Measurements from ENCODE around the gene PSKH1. TPM values are rescaled to one million over a fixed set of nuclear protein-coding genes. Genes with fewer than 3 reads are reported as not detected.

Gene PSKH1
- total RNA-seq, 4 donors from 2014 or later: 16.4 to 26.9 (median 24.5) TPM

DNA sequence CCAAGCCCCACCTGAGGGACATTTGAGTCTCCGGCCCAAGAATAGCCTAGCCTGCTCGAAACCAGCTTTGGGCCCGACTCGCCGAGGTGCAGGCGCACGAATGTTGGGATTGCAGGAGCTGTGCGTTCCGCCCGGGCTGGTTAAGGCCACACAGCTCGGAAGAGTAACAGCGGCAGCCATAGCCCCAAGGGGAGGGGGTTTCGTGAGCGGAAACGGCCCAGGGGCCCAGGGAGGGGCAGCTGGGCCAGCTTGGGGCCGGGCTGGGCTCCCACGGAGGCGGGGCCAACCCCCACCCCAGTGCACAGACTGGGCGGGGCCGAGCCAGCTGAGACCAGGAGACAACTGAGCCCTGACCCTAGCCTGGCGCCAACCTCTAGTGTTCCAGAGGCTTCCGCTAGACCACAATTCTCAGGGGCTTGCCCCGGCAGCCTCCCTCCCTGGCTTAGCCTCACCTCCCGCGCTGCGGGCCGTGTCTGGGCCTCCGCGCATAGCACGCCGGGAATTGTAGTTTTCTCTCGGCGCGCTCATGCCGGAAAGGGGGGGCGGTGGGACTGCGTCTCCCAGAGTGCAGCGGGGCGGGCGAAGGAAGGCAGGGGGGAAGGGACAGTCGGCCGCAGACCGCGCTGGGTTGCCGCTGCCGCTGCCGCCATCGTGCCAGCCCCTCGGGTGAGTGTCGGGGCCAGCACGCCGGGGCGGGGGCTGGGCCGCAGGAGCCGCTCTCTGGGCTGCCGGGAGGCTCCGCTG is 46.6 kb upstream of the PSKH1 start, which contains the start of gene NUTF2:
Gene NUTF2, plus strand, starts transcription at position 614 of the 744 bp plus-strand sequence. CDS start 18,198 bp downstream, outside the sequence.
- peak in 1 of 2 donors; percentile 35 for TF ChIP-seq POLR2A (IDR thresholded peaks at IDR 0.05)
- TF ChIP-seq POLR2AphosphoS5 (IDR thresholded peaks at IDR 0.05): peak in 2 of 3 donors; percentile 83 to 84
- no peak for TF ChIP-seq EP300 (IDR thresholded peaks at IDR 0.05)

GRCh38 chr16:67847064-67847861 is 45.8 kb upstream of the PSKH1 start, which contains the start of gene CENPT:
CENPT (minus strand) TSS chr16:67847693; CDS start chr16:67833859, 13,834 bp downstream.
- H3K4me1 ChIP-seq: peaks cover 57% of the 10 kb centered on the region
- H3K27me3 ChIP-seq: no peaks in the 10 kb centered on the region
- 0% methylated on average over 8 of the region's 62 CpGs for whole genome bisulfite sequencing
- H3K36me3 ChIP-seq: no peaks in the 10 kb centered on the region
- peak within 1 kb of the TSS; percentile 83 for H3K4me3 ChIP-seq
- TF ChIP-seq EP300 (IDR thresholded peaks at IDR 0.05) (no peak), POLR2AphosphoS5 (IDR thresholded peaks at IDR 0.05) (no peak), POLR2A (IDR thresholded peaks at IDR 0.05) (no peak), CTCF (IDR thresholded peaks at IDR 0.05) (no peak)
- DNase-seq (ENCODE audit: low spot score in 2 of 2): peak in 1 of 2 donors; percentile 81
- H3K9me3 ChIP-seq: no peaks in the 10 kb centered on the region
- H3K27ac ChIP-seq: peak within 1 kb of the TSS; percentile 95

More for the DNA sequence above, 46.6 kb upstream of the PSKH1 start, which contains the start of gene NUTF2:
- H3K4me1 ChIP-seq: peaks cover 58% of the 10 kb centered on the region
- H3K4me3 ChIP-seq: peak within 1 kb of the TSS; percentile 83
- peak within 1 kb of the TSS; percentile 95 for H3K27ac ChIP-seq
- no peaks in the 10 kb centered on the region for H3K27me3 ChIP-seq
- H3K9me3 ChIP-seq: no peaks in the 10 kb centered on the region
- peak; percentile 97 for DNase-seq (ENCODE audit: low spot score in 2 of 2)
- H3K36me3 ChIP-seq: no peaks in the 10 kb centered on the region
- 0% methylated on average over 23 of the region's 57 CpGs for WGBS

DNA sequence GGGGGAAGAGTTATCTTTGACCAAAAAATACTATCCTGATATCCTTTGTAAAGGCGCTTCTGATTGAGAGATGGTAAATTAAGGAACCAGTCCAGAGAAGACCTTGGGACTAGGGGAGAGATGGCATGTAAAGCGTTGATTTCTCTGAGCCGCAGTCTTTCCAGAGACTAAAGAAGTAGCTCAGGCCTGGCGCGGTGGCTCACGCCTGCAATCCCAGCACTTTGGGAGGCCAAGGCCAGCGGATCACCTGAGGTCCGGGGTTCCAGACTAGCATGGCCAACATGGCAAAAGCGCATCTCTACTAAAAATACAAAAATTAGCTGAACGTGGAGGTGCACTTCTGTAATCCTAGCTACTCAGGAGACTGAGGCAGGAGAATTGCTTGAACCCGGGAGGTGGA is 44.9 kb upstream of the PSKH1 start:
- H3K27me3 ChIP-seq: no peaks in the 10 kb centered on the region
- H3K36me3 ChIP-seq: no peaks in the 10 kb centered on the region
- peaks cover 48% of the 10 kb centered on the region for H3K4me1 ChIP-seq
- no peak for TF ChIP-seq POLR2A (IDR thresholded peaks at IDR 0.05)
- no peak for TF ChIP-seq POLR2AphosphoS5 (IDR thresholded peaks at IDR 0.05)
- TF ChIP-seq EP300 (IDR thresholded peaks at IDR 0.05): no peak
- TF ChIP-seq CTCF (IDR thresholded peaks at IDR 0.05): no peak
- no peak for DNase-seq (ENCODE audit: low spot score in 2 of 2)
- H3K9me3 ChIP-seq: no peaks in the 10 kb centered on the region
- peak overlapping the region; percentile 95 for H3K27ac ChIP-seq
- peak overlapping the region; percentile 83 for H3K4me3 ChIP-seq
- 89% methylated on average over 11 of the region's 11 CpGs for WGBS

DNA sequence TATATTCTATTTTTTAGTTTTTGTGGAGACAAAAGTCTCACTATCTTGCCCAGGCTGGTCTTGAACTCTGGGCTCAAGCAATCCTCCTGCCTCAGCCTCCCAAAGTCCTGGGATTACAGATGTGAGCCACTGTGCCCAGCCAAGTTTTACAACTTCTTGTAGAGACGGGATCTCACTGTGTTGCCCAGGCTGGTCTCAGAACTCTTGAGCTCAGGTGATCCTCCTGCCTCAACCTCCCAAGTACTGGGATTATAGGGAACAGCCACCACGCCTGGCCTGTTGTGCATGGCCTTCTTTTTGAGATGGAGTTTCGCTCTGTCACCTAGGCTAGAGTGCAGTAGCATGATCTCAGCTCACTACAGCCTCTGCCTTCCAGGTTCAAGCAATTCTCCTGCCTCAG is 39.4 kb upstream of the PSKH1 start:
- Histone ChIP-seq H3K27me3 (no peaks in the 10 kb centered on the region), H3K4me3 (no peak overlapping the region), H3K9me3 (no peaks in the 10 kb centered on the region), H3K36me3 (no peaks in the 10 kb centered on the region), H3K27ac (no peak overlapping the region), H3K4me1 (peaks cover 34% of the 10 kb centered on the region)
- TF ChIP-seq EP300 (IDR thresholded peaks at IDR 0.05) (no peak), CTCF (IDR thresholded peaks at IDR 0.05) (no peak), POLR2AphosphoS5 (IDR thresholded peaks at IDR 0.05) (no peak), POLR2A (IDR thresholded peaks at IDR 0.05) (no peak)
- DNase-seq (ENCODE audit: low spot score in 2 of 2): no peak
- 100% methylated on average over 3 of the region's 3 CpGs for WGBS

DNA sequence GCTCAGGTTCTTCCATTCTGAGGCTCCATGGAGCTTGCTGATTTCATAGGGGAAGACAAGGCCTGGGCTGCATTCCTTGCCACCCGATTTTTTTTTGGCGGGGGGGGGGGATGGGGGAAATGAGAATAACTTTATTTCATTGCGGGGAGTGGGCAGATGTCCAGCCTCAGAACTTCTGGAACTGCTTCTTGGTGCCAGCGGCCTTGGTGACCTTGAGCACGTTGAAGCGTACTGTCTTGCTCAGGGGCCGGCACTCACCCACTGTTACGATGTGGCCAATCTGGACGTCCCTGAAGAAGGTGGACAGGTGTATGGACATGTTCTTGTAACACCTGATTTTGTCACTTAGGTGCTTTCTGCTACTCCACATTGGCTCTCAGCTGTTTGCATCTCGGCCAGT is 37.3 kb upstream of the PSKH1 start:
- H3K4me3 ChIP-seq: no peak overlapping the region
- whole genome bisulfite sequencing: 89% methylated on average over 10 of the region's 10 CpGs
- no peaks in the 10 kb centered on the region for H3K9me3 ChIP-seq
- peak overlapping the region; percentile 2 for H3K27ac ChIP-seq
- H3K36me3 ChIP-seq: no peaks in the 10 kb centered on the region
- TF ChIP-seq EP300 (IDR thresholded peaks at IDR 0.05): no peak
- TF ChIP-seq POLR2AphosphoS5 (IDR thresholded peaks at IDR 0.05): no peak
- no peak for TF ChIP-seq CTCF (IDR thresholded peaks at IDR 0.05)
- TF ChIP-seq POLR2A (IDR thresholded peaks at IDR 0.05): no peak
- H3K4me1 ChIP-seq: peaks cover 40% of the 10 kb centered on the region
- DNase-seq (ENCODE audit: low spot score in 2 of 2): no peak
- H3K27me3 ChIP-seq: no peaks in the 10 kb centered on the region

Measured in suprapubic skin (tissue), 4 donors.